ENCODE measurements around the gene SMIM9. TPM values are rescaled to one million over a fixed set of nuclear protein-coding genes. Genes with fewer than 3 reads are reported as not detected.

SMIM9 gene
- total and polyA plus RNA-seq, 2 donors from 2014 or later = not detected

GRCh38 chrX:154833746-154834274 lies 652 bp downstream of the SMIM9 start:
- Histone ChIP-seq H3K4me3 (ENCODE audit: low read length in 3 of 3) (no peak overlapping the region), H3K9me3 (ENCODE audit: control insufficient read depth in 2 of 3, insufficient read depth in 1 of 3, low read length in 3 of 3) (no peaks in the 10 kb centered on the region), H3K36me3 (ENCODE audit: control insufficient read depth in 2 of 3, insufficient read depth in 3 of 3, low read length in 3 of 3) (no peaks in the 10 kb centered on the region), H3K27me3 (ENCODE audit: control insufficient read depth, insufficient read depth, low read length) (no peaks in the 10 kb centered on the region), H3K27ac (ENCODE audit: low read depth in 2 of 2, low read length in 2 of 2) (no peak overlapping the region), H3K4me1 (ENCODE audit: control insufficient read depth in 2 of 3, insufficient read depth in 2 of 3, low read depth in 1 of 3, low read length in 3 of 3) (no peaks in the 10 kb centered on the region), H3K9ac (ENCODE audit: low read length in 3 of 3) (no peak overlapping the region)
- DNase-seq (no peak), FAIRE-seq (no peak)
- TF ChIP-seq, protein P1, sequence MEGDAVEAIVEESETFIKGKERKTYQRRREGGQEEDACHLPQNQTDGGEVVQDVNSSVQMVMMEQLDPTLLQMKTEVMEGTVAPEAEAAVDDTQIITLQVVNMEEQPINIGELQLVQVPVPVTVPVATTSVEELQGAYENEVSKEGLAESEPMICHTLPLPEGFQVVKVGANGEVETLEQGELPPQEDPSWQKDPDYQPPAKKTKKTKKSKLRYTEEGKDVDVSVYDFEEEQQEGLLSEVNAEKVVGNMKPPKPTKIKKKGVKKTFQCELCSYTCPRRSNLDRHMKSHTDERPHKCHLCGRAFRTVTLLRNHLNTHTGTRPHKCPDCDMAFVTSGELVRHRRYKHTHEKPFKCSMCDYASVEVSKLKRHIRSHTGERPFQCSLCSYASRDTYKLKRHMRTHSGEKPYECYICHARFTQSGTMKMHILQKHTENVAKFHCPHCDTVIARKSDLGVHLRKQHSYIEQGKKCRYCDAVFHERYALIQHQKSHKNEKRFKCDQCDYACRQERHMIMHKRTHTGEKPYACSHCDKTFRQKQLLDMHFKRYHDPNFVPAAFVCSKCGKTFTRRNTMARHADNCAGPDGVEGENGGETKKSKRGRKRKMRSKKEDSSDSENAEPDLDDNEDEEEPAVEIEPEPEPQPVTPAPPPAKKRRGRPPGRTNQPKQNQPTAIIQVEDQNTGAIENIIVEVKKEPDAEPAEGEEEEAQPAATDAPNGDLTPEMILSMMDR (IDR thresholded peaks at IDR 0.05; ENCODE audit: borderline replicate concordance, extremely low read depth, insufficient read depth) = no peak
- intact Hi-C loops (cut with DNase I) = no loop called here

DNA sequence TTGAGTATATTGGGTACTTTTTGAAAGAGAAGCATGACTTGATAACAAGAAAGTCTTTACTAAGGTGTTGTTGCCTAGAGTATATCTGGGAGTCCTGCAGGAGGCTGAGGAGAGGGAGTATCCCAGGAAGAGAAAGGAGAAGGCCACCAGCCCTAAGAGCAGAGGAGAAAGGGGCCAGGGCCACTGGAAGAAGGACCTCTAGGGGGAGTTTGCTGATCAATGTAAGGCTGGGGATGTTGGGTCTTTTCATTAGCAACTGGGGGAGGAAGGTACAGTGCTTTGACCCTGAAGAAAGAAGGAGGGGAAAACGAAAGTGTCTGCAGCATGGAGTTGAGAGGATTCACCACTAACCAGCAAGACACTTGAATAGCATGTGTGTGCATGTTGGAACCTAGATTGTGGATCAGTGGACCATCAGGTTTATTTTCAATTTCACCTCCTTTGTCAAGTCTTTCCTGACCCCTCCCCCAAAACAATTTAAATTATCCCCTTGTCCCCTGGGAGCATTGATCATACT lies 4.5 kb downstream of the SMIM9 start:
- no peak overlapping the region for H3K9ac ChIP-seq (ENCODE audit: low read length in 3 of 3)
- no peaks in the 10 kb centered on the region for H3K27me3 ChIP-seq (ENCODE audit: control insufficient read depth, insufficient read depth, low read length)
- no peak overlapping the region for H3K27ac ChIP-seq (ENCODE audit: low read depth in 2 of 2, low read length in 2 of 2)
- no peaks in the 10 kb centered on the region for H3K4me1 ChIP-seq (ENCODE audit: control insufficient read depth in 2 of 3, insufficient read depth in 2 of 3, low read depth in 1 of 3, low read length in 3 of 3)
- no peak for DNase-seq
- no peak for FAIRE-seq
- TF ChIP-seq, protein P1 (IDR thresholded peaks at IDR 0.05; ENCODE audit: borderline replicate concordance, extremely low read depth, insufficient read depth) = no peak
- H3K4me3 ChIP-seq (ENCODE audit: low read length in 3 of 3) = no peak overlapping the region
- no peaks in the 10 kb centered on the region for H3K36me3 ChIP-seq (ENCODE audit: control insufficient read depth in 2 of 3, insufficient read depth in 3 of 3, low read length in 3 of 3)
- H3K9me3 ChIP-seq (ENCODE audit: control insufficient read depth in 2 of 3, insufficient read depth in 1 of 3, low read length in 3 of 3) = no peaks in the 10 kb centered on the region
- intact Hi-C loops (cut with DNase I) = no loop called here

- FAIRE-seq = no peak
- no peak overlapping the region for H3K27ac ChIP-seq (ENCODE audit: low read depth in 2 of 2, low read length in 2 of 2)
- no peak overlapping the region for H3K9ac ChIP-seq (ENCODE audit: low read length in 3 of 3)
- no peak overlapping the region for H3K4me3 ChIP-seq (ENCODE audit: low read length in 3 of 3)
- H3K36me3 ChIP-seq (ENCODE audit: control insufficient read depth in 2 of 3, insufficient read depth in 3 of 3, low read length in 3 of 3) = no peaks in the 10 kb centered on the region
- intact Hi-C loops (cut with DNase I) = no loop called here
- H3K9me3 ChIP-seq (ENCODE audit: control insufficient read depth in 2 of 3, insufficient read depth in 1 of 3, low read length in 3 of 3) = no peaks in the 10 kb centered on the region
- no peak for DNase-seq
- TF ChIP-seq, protein P1 (IDR thresholded peaks at IDR 0.05; ENCODE audit: borderline replicate concordance, extremely low read depth, insufficient read depth) = no peak
- no peaks in the 10 kb centered on the region for H3K27me3 ChIP-seq (ENCODE audit: control insufficient read depth, insufficient read depth, low read length)
- H3K4me1 ChIP-seq (ENCODE audit: control insufficient read depth in 2 of 3, insufficient read depth in 2 of 3, low read depth in 1 of 3, low read length in 3 of 3) = no peaks in the 10 kb centered on the region
Observed at GRCh38 chrX:154829134-154829533, 5.3 kb downstream of the SMIM9 start.

GRCh38 chrX:154828016-154828408 lies 6.5 kb downstream of the SMIM9 start:
- H3K9me3 ChIP-seq (ENCODE audit: control insufficient read depth in 2 of 3, insufficient read depth in 1 of 3, low read length in 3 of 3) = no peaks in the 10 kb centered on the region
- no peak for FAIRE-seq
- no peaks in the 10 kb centered on the region for H3K36me3 ChIP-seq (ENCODE audit: control insufficient read depth in 2 of 3, insufficient read depth in 3 of 3, low read length in 3 of 3)
- no peaks in the 10 kb centered on the region for H3K27me3 ChIP-seq (ENCODE audit: control insufficient read depth, insufficient read depth, low read length)
- intact Hi-C loops (cut with DNase I) = no loop called here
- H3K9ac ChIP-seq (ENCODE audit: low read length in 3 of 3) = no peak overlapping the region
- no peaks in the 10 kb centered on the region for H3K4me1 ChIP-seq (ENCODE audit: control insufficient read depth in 2 of 3, insufficient read depth in 2 of 3, low read depth in 1 of 3, low read length in 3 of 3)
- TF ChIP-seq, protein P1 (IDR thresholded peaks at IDR 0.05; ENCODE audit: borderline replicate concordance, extremely low read depth, insufficient read depth) = no peak
- no peak overlapping the region for H3K27ac ChIP-seq (ENCODE audit: low read depth in 2 of 2, low read length in 2 of 2)
- no peak for DNase-seq
- H3K4me3 ChIP-seq (ENCODE audit: low read length in 3 of 3) = no peak overlapping the region

All from kidney (tissue), 14 donors.